ENCODE measurements around the gene TRPM3.
"Not testable (repeated sequence)": the region's sequence is repeated elsewhere in the genome, so short reads cannot be mapped to it uniquely, and the experiment has no call there.

Gene TRPM3

GRCh38 chr9:70683841-70684240 lies 437.6 kb downstream of the TRPM3 start:
- no peaks in the 10 kb centered on the region for H3K4me1 Mint-ChIP-seq (ENCODE audit: low read depth)
- no peak overlapping the region for H3K27ac Mint-ChIP-seq
- H3K27me3 Mint-ChIP-seq (ENCODE audit: low read depth), result peaks cover 10% of the 10 kb centered on the region
- no peaks in the 10 kb centered on the region for H3K36me3 Mint-ChIP-seq (ENCODE audit: low read depth)
- H3K4me3 Mint-ChIP-seq, result no peak overlapping the region
- H3K9me3 Mint-ChIP-seq, result no peaks in the 10 kb centered on the region

GRCh38 chr9:70682298-70682697 lies 439.1 kb downstream of the TRPM3 start:
- Mint-ChIP-seq H3K4me1 (ENCODE audit: low read depth) (no peaks in the 10 kb centered on the region), H3K9me3 (no peaks in the 10 kb centered on the region), H3K4me3 (no peak overlapping the region), H3K27me3 (ENCODE audit: low read depth) (peaks cover 4% of the 10 kb centered on the region), H3K27ac (no peak overlapping the region), H3K36me3 (ENCODE audit: low read depth) (no peaks in the 10 kb centered on the region)

DNA sequence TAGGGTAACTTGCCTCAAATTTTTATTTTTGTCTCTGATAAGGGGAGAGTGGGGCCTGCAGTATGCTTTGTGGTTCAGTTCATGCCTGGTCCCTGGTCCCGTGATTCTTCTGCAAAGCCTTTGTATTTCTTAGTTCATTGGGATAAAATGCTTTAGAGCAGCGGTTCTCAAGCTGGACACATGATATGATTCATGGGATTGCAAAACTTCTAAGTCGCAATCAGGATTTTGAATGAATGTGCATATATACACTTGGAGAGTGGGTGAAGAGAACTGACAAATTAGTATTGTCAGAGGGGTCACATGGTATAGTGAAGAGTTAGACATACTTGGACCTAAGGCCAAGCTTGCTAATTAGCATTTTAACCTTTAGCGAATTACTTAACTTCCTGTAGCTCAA lies 441.6 kb downstream of the TRPM3 start:
- Mint-ChIP-seq H3K9me3 (no peaks in the 10 kb centered on the region), H3K27ac (no peak overlapping the region), H3K36me3 (ENCODE audit: low read depth) (no peaks in the 10 kb centered on the region), H3K4me1 (ENCODE audit: low read depth) (no peaks in the 10 kb centered on the region), H3K4me3 (no peak overlapping the region), H3K27me3 (ENCODE audit: low read depth) (peaks cover 4% of the 10 kb centered on the region)

DNA sequence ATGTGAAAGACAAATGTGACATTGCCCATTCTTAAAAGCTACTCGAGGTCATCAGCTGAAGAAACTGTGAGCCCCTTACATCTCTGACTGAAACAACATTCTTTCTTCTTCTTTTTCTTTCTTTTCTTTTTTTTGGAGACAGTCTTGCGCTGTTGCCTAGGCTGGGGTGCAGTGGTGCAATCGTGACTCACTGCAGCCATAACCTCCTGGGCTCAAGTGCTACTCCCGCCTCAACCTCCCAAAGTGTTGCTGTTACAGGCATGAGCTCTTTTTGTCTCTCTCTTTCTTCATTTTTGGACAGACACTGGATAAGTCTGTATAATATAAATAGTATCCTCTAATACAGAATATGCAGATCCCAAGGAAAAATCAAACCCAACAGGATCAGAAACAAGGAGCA lies 443.3 kb downstream of the TRPM3 start:
- Mint-ChIP-seq H3K36me3 (ENCODE audit: low read depth) (no peaks in the 10 kb centered on the region), H3K4me1 (ENCODE audit: low read depth) (no peaks in the 10 kb centered on the region), H3K27ac (no peak overlapping the region), H3K9me3 (no peaks in the 10 kb centered on the region), H3K4me3 (no peak overlapping the region), H3K27me3 (ENCODE audit: low read depth) (peaks cover 4% of the 10 kb centered on the region)

GRCh38 chr9:70677055-70677735 lies 444.2 kb downstream of the TRPM3 start:
- H3K4me1 Mint-ChIP-seq (ENCODE audit: low read depth), result no peaks in the 10 kb centered on the region
- no peak overlapping the region for H3K27ac Mint-ChIP-seq
- H3K36me3 Mint-ChIP-seq (ENCODE audit: low read depth), result no peaks in the 10 kb centered on the region
- H3K4me3 Mint-ChIP-seq, result no peak overlapping the region
- no peaks in the 10 kb centered on the region for H3K9me3 Mint-ChIP-seq
- H3K27me3 Mint-ChIP-seq (ENCODE audit: low read depth), result peaks cover 8% of the 10 kb centered on the region

- Mint-ChIP-seq H3K27me3 (ENCODE audit: low read depth) (peaks cover 12% of the 10 kb centered on the region), H3K4me3 (no peak overlapping the region), H3K9me3 (no peaks in the 10 kb centered on the region), H3K36me3 (ENCODE audit: low read depth) (no peaks in the 10 kb centered on the region), H3K27ac (no peak overlapping the region), H3K4me1 (ENCODE audit: low read depth) (no peaks in the 10 kb centered on the region)
These were observed 445.5 kb downstream of the TRPM3 start for GRCh38 chr9:70675868-70676370.

GRCh38 chr9:70673844-70674243 lies 447.6 kb downstream of the TRPM3 start:
- Mint-ChIP-seq H3K9me3 (no peaks in the 10 kb centered on the region), H3K36me3 (ENCODE audit: low read depth) (no peaks in the 10 kb centered on the region), H3K4me1 (ENCODE audit: low read depth) (no peaks in the 10 kb centered on the region), H3K4me3 (no peak overlapping the region), H3K27ac (no peak overlapping the region), H3K27me3 (ENCODE audit: low read depth) (peaks cover 15% of the 10 kb centered on the region)

GRCh38 chr9:70672161-70672649 lies 449.2 kb downstream of the TRPM3 start:
- no peak overlapping the region for H3K27ac Mint-ChIP-seq
- peaks cover 11% of the 10 kb centered on the region for H3K27me3 Mint-ChIP-seq (ENCODE audit: low read depth)
- H3K9me3 Mint-ChIP-seq, result no peaks in the 10 kb centered on the region
- no peaks in the 10 kb centered on the region for H3K36me3 Mint-ChIP-seq (ENCODE audit: low read depth)
- H3K4me1 Mint-ChIP-seq (ENCODE audit: low read depth), result no peaks in the 10 kb centered on the region
- no peak overlapping the region for H3K4me3 Mint-ChIP-seq

GRCh38 chr9:70668751-70669150 lies 452.7 kb downstream of the TRPM3 start:
- no peak overlapping the region for H3K4me3 Mint-ChIP-seq
- H3K27me3 Mint-ChIP-seq (ENCODE audit: low read depth), result peaks cover 15% of the 10 kb centered on the region

GRCh38 chr9:70658765-70659164 lies 462.7 kb downstream of the TRPM3 start:
- Mint-ChIP-seq H3K4me1 (ENCODE audit: low read depth) (no peaks in the 10 kb centered on the region), H3K27ac (no peak overlapping the region), H3K4me3 (no peak overlapping the region), H3K9me3 (peaks cover 6% of the 10 kb centered on the region), H3K27me3 (ENCODE audit: low read depth) (peaks cover 6% of the 10 kb centered on the region), H3K36me3 (ENCODE audit: low read depth) (no peaks in the 10 kb centered on the region)

More at GRCh38 chr9:70668751-70669150, 452.7 kb downstream of the TRPM3 start:
- Mint-ChIP-seq H3K9me3 (no peaks in the 10 kb centered on the region), H3K36me3 (ENCODE audit: low read depth) (no peaks in the 10 kb centered on the region), H3K4me1 (ENCODE audit: low read depth) (peaks cover 13% of the 10 kb centered on the region), H3K27ac (no peak overlapping the region)

- Mint-ChIP-seq H3K9me3 (peaks cover 6% of the 10 kb centered on the region), H3K27me3 (ENCODE audit: low read depth) (no peaks in the 10 kb centered on the region), H3K36me3 (ENCODE audit: low read depth) (no peaks in the 10 kb centered on the region), H3K4me1 (ENCODE audit: low read depth) (no peaks in the 10 kb centered on the region), H3K4me3 (no peak overlapping the region), H3K27ac (no peak overlapping the region)
These were observed 465.1 kb downstream of the TRPM3 start for GRCh38 chr9:70656281-70656680.

DNA sequence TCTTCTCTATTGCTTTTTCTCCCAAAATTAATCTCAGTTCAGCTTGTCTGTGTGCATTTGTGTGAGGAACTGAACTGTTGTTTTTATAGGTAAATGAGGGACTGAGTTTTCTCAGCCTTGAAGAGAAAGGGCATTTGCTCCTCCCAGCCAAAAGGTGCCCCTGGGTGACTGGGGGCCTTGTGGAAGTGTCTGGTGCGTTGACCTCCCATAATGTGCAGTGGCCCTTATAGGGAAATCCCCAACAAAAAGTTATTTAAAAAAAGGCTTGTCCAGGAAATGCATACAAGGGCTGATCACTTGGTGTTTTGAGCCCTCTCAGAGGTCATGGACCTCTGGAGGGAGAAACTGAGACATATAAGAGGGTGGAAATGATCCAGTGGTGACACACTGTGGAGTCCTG lies 467.3 kb downstream of the TRPM3 start:
- H3K4me3 Mint-ChIP-seq, result no peak overlapping the region
- no peaks in the 10 kb centered on the region for H3K4me1 Mint-ChIP-seq (ENCODE audit: low read depth)
- no peaks in the 10 kb centered on the region for H3K36me3 Mint-ChIP-seq (ENCODE audit: low read depth)
- no peaks in the 10 kb centered on the region for H3K9me3 Mint-ChIP-seq
- H3K27me3 Mint-ChIP-seq (ENCODE audit: low read depth), result no peaks in the 10 kb centered on the region
- H3K27ac Mint-ChIP-seq, result no peak overlapping the region

DNA sequence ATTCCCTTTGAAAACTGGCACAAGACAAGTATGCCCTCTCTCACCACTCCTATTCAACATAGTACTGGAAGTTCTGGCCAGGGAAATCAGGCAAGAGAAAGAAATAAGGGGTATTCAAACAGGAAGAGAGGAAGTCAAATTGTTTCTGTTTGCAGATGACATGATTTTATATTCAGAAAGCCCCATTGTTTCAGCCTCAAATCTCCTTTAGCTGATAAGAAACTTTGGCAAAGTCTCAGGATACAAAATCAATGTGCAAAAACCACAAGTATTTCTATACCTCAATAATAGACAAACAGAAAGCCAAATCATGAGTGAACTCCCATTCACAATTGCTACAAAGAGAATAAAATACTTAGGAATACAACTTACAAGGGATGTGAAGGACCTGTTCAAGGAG lies 476.8 kb downstream of the TRPM3 start:
- H3K27ac Mint-ChIP-seq; H3K9me3 Mint-ChIP-seq; H3K4me3 Mint-ChIP-seq; H3K4me1 Mint-ChIP-seq (ENCODE audit: low read depth); H3K36me3 Mint-ChIP-seq (ENCODE audit: low read depth): not testable (repeated sequence)
- peaks cover 16% of the 10 kb centered on the region for H3K27me3 Mint-ChIP-seq (ENCODE audit: low read depth)

DNA sequence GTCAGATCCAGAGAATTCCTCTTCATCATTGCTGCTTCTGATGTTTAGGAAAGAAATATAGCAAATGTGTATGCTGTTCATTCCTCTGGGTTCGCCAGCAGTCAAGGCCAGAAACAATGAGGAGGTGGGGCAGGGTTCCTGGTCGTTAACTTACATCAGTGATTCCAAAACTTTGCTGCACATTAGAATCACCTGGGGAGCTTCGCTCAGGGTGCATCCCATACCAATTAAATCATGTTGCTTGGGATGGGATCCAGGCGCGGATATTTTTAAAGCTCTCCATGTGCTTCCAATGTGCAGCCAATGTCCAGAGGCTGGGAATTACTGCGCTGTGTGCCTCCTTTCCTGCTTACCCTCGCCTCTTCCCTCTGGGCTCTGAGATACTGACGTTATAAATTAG lies 479.1 kb downstream of the TRPM3 start:
- no peaks in the 10 kb centered on the region for H3K36me3 Mint-ChIP-seq (ENCODE audit: low read depth)
- H3K27ac Mint-ChIP-seq, result no peak overlapping the region
- no peaks in the 10 kb centered on the region for H3K4me1 Mint-ChIP-seq (ENCODE audit: low read depth)
- H3K27me3 Mint-ChIP-seq (ENCODE audit: low read depth), result peaks cover 14% of the 10 kb centered on the region
- no peak overlapping the region for H3K4me3 Mint-ChIP-seq
- no peaks in the 10 kb centered on the region for H3K9me3 Mint-ChIP-seq

DNA sequence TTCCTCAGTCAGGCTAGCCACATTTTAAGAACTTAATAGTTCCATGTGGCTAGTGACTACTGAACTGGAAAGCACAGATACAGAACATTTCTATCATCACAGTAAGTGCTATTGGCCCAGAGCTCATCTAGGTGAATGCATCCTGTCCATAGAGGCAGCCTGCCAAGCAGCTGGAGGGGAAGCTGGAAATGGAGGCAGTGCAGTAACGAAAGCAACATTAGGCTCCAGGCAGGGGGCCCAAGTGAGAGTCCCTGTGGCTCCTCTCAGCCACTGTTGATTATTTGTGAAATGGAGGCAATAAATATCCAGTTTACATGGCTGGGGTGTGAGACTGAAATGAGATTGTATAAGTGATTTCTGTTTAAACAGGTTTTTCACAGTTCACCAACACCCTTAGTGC lies 479.8 kb downstream of the TRPM3 start:
- no peaks in the 10 kb centered on the region for H3K9me3 Mint-ChIP-seq

More for the DNA sequence above, 479.8 kb downstream of the TRPM3 start:
- H3K27me3 Mint-ChIP-seq (ENCODE audit: low read depth), result peaks cover 12% of the 10 kb centered on the region
- H3K4me1 Mint-ChIP-seq (ENCODE audit: low read depth), result no peaks in the 10 kb centered on the region
- no peaks in the 10 kb centered on the region for H3K36me3 Mint-ChIP-seq (ENCODE audit: low read depth)
- no peak overlapping the region for H3K4me3 Mint-ChIP-seq
- no peak overlapping the region for H3K27ac Mint-ChIP-seq

Measured in T-helper 1 cell treated with Interleukin-12 subunit alpha and Interleukin-12 subunit beta and Interleukin-4 antibody, amounts not matched to agents 30 μg/mL and 1 μg/mL, for 36 hours (primary cell).